OCI-M2 (cell line): Measurements from ENCODE around the gene GVQW3.

Experiments used
- DNase-seq: peaks from one replicate; lab custom pipeline; 2025; ENCODE audit not compliant: unreplicated experiment; lab: John Stamatoyannopoulos, UW

GVQW3 gene

GRCh38 chr11:76444384-76445120, 63.4 kb downstream of the GVQW3 start, which contains the start of gene EMSY:
Gene EMSY, plus strand, starts transcription at chr11:76445018. Its CDS starts 1,921 bp downstream, at chr11:76446939.
- peak; percentile 72 for DNase-seq

DNA sequence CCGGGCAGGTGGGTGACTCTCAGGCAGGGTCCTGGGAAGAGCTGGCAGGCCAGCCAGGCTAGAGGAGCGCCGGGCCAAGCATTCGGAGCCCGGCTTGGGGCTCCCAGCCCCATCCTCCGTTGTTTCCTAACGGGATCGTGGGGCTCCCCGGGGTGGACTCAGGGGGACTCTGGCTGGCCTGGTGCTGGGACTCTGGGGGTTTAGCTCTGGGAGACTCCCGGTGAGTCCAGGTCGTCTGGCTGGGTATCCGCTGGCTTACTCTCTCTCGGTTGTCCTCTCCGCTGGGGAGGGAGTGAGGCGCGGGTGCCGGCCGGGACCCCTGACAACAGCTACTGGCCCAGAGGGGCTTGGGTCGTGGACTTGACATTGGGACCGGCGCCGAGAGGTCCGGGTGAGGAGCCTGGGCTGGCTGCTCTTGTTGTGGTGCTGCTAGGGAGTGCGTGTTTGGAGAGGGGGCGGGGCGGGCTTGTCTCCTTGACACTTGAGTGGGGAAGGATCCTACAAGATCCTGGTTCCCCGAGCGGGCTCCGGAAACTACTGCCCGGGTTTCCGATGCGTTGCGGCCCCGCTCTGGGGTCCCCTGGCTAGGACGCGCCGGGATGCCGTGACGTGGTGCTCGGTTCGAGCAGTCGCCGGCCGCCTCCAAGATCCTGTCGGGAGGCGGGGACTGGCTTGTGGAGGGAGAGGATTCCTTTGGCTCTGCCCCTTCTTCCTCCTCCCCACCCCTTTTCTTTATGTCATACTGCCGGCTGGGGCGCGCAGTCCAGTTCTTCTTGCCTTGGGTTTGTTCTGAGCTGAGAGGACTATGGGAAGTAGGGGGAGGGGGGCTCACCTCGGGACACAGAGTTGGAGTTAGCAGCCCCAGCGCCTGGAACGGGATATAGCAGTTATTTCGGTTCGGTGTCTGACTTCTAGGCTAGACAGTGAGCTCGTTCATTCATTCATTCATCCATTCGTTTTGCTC, 64.3 kb downstream of the GVQW3 start:
- peak; percentile 8 for DNase-seq

- DNase-seq, result no peak
Measured at GRCh38 chr11:76448506-76448905, 67.4 kb downstream of the GVQW3 start.

- DNase-seq, result no peak
Measured at GRCh38 chr11:76453248-76453647, 72.1 kb downstream of the GVQW3 start.

- no peak for DNase-seq
Measured at GRCh38 chr11:76455331-76455730, 74.2 kb downstream of the GVQW3 start.

DNA sequence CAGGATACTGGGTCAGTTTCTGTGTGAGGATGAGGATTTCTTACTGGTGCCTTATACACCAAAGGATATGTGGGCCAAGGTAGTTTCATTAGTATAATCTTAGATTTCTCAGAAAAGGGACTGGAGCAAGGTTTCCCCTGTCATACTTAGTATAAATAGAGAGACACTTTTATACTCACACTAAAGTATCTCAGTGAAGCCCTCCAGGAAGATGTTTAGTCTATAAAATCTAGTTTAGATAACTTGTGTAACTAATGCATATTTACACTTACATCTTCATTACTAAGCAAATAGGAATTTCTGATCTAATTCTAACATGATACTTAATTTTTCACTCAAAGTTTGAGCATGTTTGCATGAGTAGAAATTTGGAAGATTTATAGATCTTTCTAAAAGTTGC, 74.8 kb downstream of the GVQW3 start:
- DNase-seq, result no peak

DNA sequence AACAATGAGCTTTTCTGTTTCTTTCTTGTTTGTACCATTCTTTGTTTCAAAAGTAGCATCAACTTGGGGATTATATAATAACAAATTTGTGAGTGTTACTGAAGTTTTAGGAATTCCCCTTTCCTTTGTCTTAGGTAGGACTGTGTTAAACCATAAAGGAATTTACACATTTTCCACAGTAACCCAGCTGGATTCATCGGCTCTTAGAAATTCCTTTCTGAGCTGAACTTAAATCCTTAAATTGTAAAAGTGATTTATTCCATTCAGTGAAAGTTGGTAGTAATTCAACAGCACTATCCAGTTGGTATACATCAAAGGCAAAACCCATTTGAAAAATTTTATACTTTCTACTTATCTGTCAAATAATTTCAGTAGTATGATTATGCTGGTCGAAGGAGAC, 75.4 kb downstream of the GVQW3 start:
- no peak for DNase-seq
